B cell (primary cell): ENCODE results near the gene IL17RE. TPM values are rescaled to one million over a fixed set of nuclear protein-coding genes. Genes with fewer than 3 reads are reported as not detected.

ENCODE experiments used
- ATAC-seq: fragments of 200-7000 bp; cut with Tn5 transposase; one replicate; pipeline ENCODE4 v1.10.0; 2021; ENCODE audit warnings: low read depth, mild to moderate bottlenecking, moderate number of reproducible peaks, moderate library complexity
- CTCF ChIA-PET: fragments of 350-600 bp; sonication (Branson Sonifier 250); formaldehyde crosslinking; loops from one replicate; lab custom pipeline; 2021; ENCODE audit warnings: antibody characterized with exemption, inconsistent platforms; lab: Charles Lee
- POLR2A ChIA-PET: fragments of 350-600 bp; sonication (Branson Sonifier 250); formaldehyde crosslinking; loops from one replicate; lab custom pipeline; 2021; ENCODE audit warnings: antibody characterized with exemption; lab: Charles Lee
- DNase-seq: peaks from one replicate; pipeline ENCODE4 v3.0.0; 2013
- H2AFZ ChIP-seq: 2 replicates; pipeline ENCODE4 v1.6.1; 2012; ENCODE audit warnings: mild to moderate bottlenecking, low read depth, low read length; ENCODE audit not compliant: insufficient read depth, poor library complexity, severe bottlenecking
- H3K27ac ChIP-seq, 2 donors: 1 replicate in 1 of 2; 2 replicates in 1 of 2; pipeline ENCODE4 v1.5.1; 2012 to 2013; ENCODE audit warnings: low read length in 2 of 2, mild to moderate bottlenecking in 2 of 2, moderate library complexity in 1 of 2
- H3K27me3 ChIP-seq, 4 experiments: fragments of 200-600 bp in 1 of 4; sonication (generic) in 1 of 4; replicated peaks in 1 of 4; 1 replicate in 2 of 4; 2 replicates in 2 of 4; pipeline versions ENCODE4 v1.6.1 to v1.7.0; 2013 to 2016; ENCODE audit warnings: low read length in 3 of 4, mild to moderate bottlenecking in 2 of 4, mixed read lengths in 1 of 4, moderate library complexity in 1 of 4; ENCODE audit not compliant: insufficient read depth in 4 of 4, control insufficient read depth in 3 of 4; ENCODE audit errors: control extremely low read depth in 1 of 4
- H3K36me3 ChIP-seq, 2 experiments: replicated peaks in 1 of 2; 1 replicate in 1 of 2; 2 replicates in 1 of 2; pipeline versions ENCODE4 v1.6.1 to v1.7.1; 2013; ENCODE audit warnings: low read length in 1 of 2; ENCODE audit not compliant: insufficient read depth in 2 of 2, control insufficient read depth in 1 of 2; ENCODE audit errors: control extremely low read depth in 1 of 2, extremely low read depth in 1 of 2
- H3K4me1 ChIP-seq, 2 donors: fragments of 200-600 bp in 1 of 2; sonication (generic) in 1 of 2; 1 replicate in 1 of 2; 2 replicates in 1 of 2; pipeline versions ENCODE4 v1.5.1 to v1.6.1; 2013 to 2017; ENCODE audit warnings: low read length in 2 of 2; ENCODE audit not compliant: control insufficient read depth in 2 of 2, insufficient read depth in 2 of 2
- H3K4me2 ChIP-seq: replicated peaks from 2 replicates; pipeline ENCODE3; 2012; ENCODE audit warnings: mild to moderate bottlenecking, low read depth, low read length; ENCODE audit not compliant: poor library complexity, severe bottlenecking
- H3K4me3 ChIP-seq, 5 experiments: fragments of 200-600 bp in 1 of 5; sonication (generic) in 1 of 5; 1 replicate in 3 of 5; 2 replicates in 2 of 5; pipeline versions ENCODE4 v1.5.1 to v1.7.0; 2011 to 2016; ENCODE audit warnings: low read length in 4 of 5, mild to moderate bottlenecking in 4 of 5, low read depth in 2 of 5, control low read depth in 1 of 5, moderate library complexity in 1 of 5; ENCODE audit not compliant: insufficient read depth in 1 of 5; ENCODE audit errors: control extremely low read depth in 1 of 5, extremely low read depth in 1 of 5
- H3K79me2 ChIP-seq: fragments of 200-600 bp; sonication (generic); one replicate; pipeline ENCODE4 v1.6.0; 2016; ENCODE audit warnings: low read length; ENCODE audit not compliant: control insufficient read depth, insufficient read depth
- H3K9ac ChIP-seq: fragments of 200-600 bp; sonication (generic); 2 replicates; pipeline ENCODE4 v1.6.1; 2017; ENCODE audit warnings: mild to moderate bottlenecking, low read length, moderate library complexity
- H3K9me3 ChIP-seq, 3 donors: one replicate each; pipeline versions ENCODE4 v1.6.1 to v1.7.1; 2013; ENCODE audit warnings: low read length in 2 of 3; ENCODE audit not compliant: control insufficient read depth in 2 of 3, insufficient read depth in 1 of 3; ENCODE audit errors: control extremely low read depth in 1 of 3
- H4K20me1 ChIP-seq: 2 replicates; pipeline ENCODE4 v1.6.0; 2012; ENCODE audit warnings: mild to moderate bottlenecking, low read length; ENCODE audit not compliant: insufficient read depth, control insufficient read depth, poor library complexity, severe bottlenecking
- H3K27ac Mint-ChIP-seq: one replicate; pipeline ENCODE4 v1.8.0; 2021; ENCODE audit warnings: mixed read lengths
- H3K27me3 Mint-ChIP-seq: one replicate; pipeline ENCODE4 v1.8.0; 2021; ENCODE audit warnings: mixed read lengths
- H3K4me1 Mint-ChIP-seq: one replicate; pipeline ENCODE4 v1.8.0; 2021; ENCODE audit warnings: mixed read lengths
- H3K4me3 Mint-ChIP-seq: one replicate; pipeline ENCODE4 v1.8.0; 2021; ENCODE audit warnings: mixed read lengths
- H3K9me3 Mint-ChIP-seq: one replicate; pipeline ENCODE4 v1.8.0; 2022; ENCODE audit warnings: mixed read lengths; ENCODE audit not compliant: insufficient read depth
- CTCF ChIP-seq: fragments of 200-600 bp; IDR thresholded peaks from one replicate; pipeline ENCODE4 v1.8.0; 2022; ENCODE audit warnings: antibody characterized with exemption, mild to moderate bottlenecking
- EZH2 ChIP-seq: IDR thresholded peaks from 2 replicates; pipeline ENCODE4 v1.6.1; 2012; ENCODE audit warnings: borderline replicate concordance, low read depth, mild to moderate bottlenecking, moderate library complexity, low read length; ENCODE audit not compliant: insufficient read depth, poor library complexity, severe bottlenecking
- WGBS: methylation state at CpG from one replicate; pipeline ENCODE4 v1.1.5; 2013; ENCODE audit warnings: missing lambda C conversion rate; ENCODE audit not compliant: insufficient coverage; 5-methylcytosine and 5-hydroxymethylcytosine counted together
- intact Hi-C: fragments of 100-400 bp; cut with micrococcal nuclease; formaldehyde crosslinking; loops from one replicate; pipeline ENCODE4 v1.10.0; 2022
- polyA plus RNA-seq: library from polyadenylated mRNA; depleted of rRNA; stranded (reverse); fragments of >200 nt; gene quantifications from 2 replicates; pipeline ENCODE4 v1.2.3, GENCODE V29; 2012
- total RNA-seq, 2 donors: library from RNA; stranded (reverse); fragments of 120-200 nt in 1 of 2; gene quantifications; 1 replicate in 1 of 2; 2 replicates in 1 of 2; pipeline versions ENCODE4 v1.2.3 to v1.2.4, GENCODE V29; 2013 to 2022

The IL17RE gene
- total and polyA plus RNA-seq, 2 donors (not counting 1 experiment from before 2014, with no cell fraction given) = 0.37 TPM; not detected in 1

GRCh38 chr3:9914011-9914410 is 11.4 kb downstream of the IL17RE start:
- H3K4me1 ChIP-seq = peaks cover 17 to 20% of the 10 kb centered on the region in 2 donors
- Mint-ChIP-seq H3K9me3 (no peaks in the 10 kb centered on the region), H3K4me3 (peak overlapping the region; percentile 34), H3K27ac (no peak overlapping the region), H3K4me1 (peaks cover 17% of the 10 kb centered on the region), H3K27me3 (peaks cover 12% of the 10 kb centered on the region)
- peaks cover 0 to 29% (median 9%) of the 10 kb centered on the region in 4 experiments for H3K27me3 ChIP-seq
- H3K9me3 ChIP-seq = no peaks in the 10 kb centered on the region
- DNase-seq = no peak
- intact Hi-C loops = no loop called here
- no peak overlapping the region for H3K9ac ChIP-seq
- no peak overlapping the region for H3K4me2 ChIP-seq
- H3K4me3 ChIP-seq = no peak overlapping the region
- no peaks in the 10 kb centered on the region for H3K36me3 ChIP-seq
- no peak overlapping the region for H3K27ac ChIP-seq
- 92% methylated on average over 1 of the region's 1 CpG for WGBS
- no peaks in the 10 kb centered on the region for H3K79me2 ChIP-seq
- ChIA-PET POLR2A (no interaction called here), CTCF (interaction anchor here (0.6 to 1.5 kb wide), 2 partner anchors 11 to 19 kb away, joined by 3 to 6 read pairs; partner anchors contain the start of gene CRELD1)
- no peaks in the 10 kb centered on the region for H4K20me1 ChIP-seq
- H2AFZ ChIP-seq = no peak overlapping the region
- no peak for ATAC-seq
- no peak for TF ChIP-seq EZH2
- no peak for TF ChIP-seq CTCF

- Mint-ChIP-seq H3K9me3 (no peaks in the 10 kb centered on the region), H3K27me3 (peaks cover 11% of the 10 kb centered on the region), H3K4me1 (peaks cover 15% of the 10 kb centered on the region), H3K27ac (no peak overlapping the region), H3K4me3 (peak overlapping the region; percentile 83)
- H3K36me3 ChIP-seq = no peaks in the 10 kb centered on the region
- 38% methylated on average over 13 of the region's 15 CpGs for WGBS
- peak overlapping the region; percentile 78 for H2AFZ ChIP-seq
- peaks cover 0 to 29% (median 9%) of the 10 kb centered on the region in 4 experiments for H3K27me3 ChIP-seq
- H3K4me3 ChIP-seq = peak overlapping the region in 3 of 5 experiments; percentile 48 to 72 (median 51)
- intact Hi-C loops = no loop called here
- ChIA-PET POLR2A (no interaction called here), CTCF (interaction anchor here (1.5 kb wide), 1 partner anchor 18 kb away, joined by 6 read pairs; the partner anchor contains the start of gene CRELD1)
- no peaks in the 10 kb centered on the region for H4K20me1 ChIP-seq
- H3K4me1 ChIP-seq = peaks cover 17 to 20% of the 10 kb centered on the region in 2 donors
- H3K9me3 ChIP-seq = no peaks in the 10 kb centered on the region
- DNase-seq = no peak
- H3K27ac ChIP-seq = no peak overlapping the region
- TF ChIP-seq CTCF = no peak
- no peaks in the 10 kb centered on the region for H3K79me2 ChIP-seq
- ATAC-seq = no peak
- peak overlapping the region; percentile 68 for H3K9ac ChIP-seq
- peak overlapping the region; percentile 98 for H3K4me2 ChIP-seq
Measured at GRCh38 chr3:9914559-9915253, 12.1 kb downstream of the IL17RE start.
